ENCODE results near the gene RBM4B.

- TF ChIP-seq CTCF (conservative IDR thresholded peaks at IDR 0.05) = no peak
- no peak for TF ChIP-seq ZFX (IDR thresholded peaks at IDR 0.05)
Measured at GRCh38 chr11:66708094-66708493, 30.4 kb upstream of the RBM4B start.
